ENCODE data around the gene ZNF132.
"Not testable (repeated sequence)": the region's sequence is repeated elsewhere in the genome, so short reads cannot be mapped to it uniquely, and the experiment has no call there.

DNA sequence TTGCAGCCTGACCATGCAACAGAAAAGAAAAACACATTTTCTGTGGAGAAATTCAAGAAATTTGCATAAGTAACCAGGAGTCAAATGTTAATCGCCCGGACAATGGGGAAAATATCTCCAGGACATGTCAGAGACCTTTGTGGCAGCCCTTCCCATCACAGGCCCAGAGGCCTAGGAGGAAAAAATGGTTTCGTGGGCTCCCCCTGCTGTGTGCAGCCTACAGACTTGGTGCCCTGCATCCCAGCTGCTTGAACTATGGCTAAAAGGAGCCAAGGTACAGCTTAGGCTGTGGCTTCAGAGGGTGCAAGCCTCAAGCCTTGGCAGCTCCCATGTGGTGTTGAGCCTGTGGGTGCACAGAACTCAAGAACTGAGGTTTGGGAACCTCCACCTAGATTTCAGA lies 8.9 kb upstream of the ZNF132 start:
- TF ChIP-seq, protein P1, sequence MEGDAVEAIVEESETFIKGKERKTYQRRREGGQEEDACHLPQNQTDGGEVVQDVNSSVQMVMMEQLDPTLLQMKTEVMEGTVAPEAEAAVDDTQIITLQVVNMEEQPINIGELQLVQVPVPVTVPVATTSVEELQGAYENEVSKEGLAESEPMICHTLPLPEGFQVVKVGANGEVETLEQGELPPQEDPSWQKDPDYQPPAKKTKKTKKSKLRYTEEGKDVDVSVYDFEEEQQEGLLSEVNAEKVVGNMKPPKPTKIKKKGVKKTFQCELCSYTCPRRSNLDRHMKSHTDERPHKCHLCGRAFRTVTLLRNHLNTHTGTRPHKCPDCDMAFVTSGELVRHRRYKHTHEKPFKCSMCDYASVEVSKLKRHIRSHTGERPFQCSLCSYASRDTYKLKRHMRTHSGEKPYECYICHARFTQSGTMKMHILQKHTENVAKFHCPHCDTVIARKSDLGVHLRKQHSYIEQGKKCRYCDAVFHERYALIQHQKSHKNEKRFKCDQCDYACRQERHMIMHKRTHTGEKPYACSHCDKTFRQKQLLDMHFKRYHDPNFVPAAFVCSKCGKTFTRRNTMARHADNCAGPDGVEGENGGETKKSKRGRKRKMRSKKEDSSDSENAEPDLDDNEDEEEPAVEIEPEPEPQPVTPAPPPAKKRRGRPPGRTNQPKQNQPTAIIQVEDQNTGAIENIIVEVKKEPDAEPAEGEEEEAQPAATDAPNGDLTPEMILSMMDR (IDR thresholded peaks at IDR 0.05) = not testable (repeated sequence)
- not testable (repeated sequence) for TF ChIP-seq POLR2A (IDR thresholded peaks at IDR 0.05)

All from gastroesophageal sphincter (tissue), 3 donors.